IPS-18a (cell line): ENCODE data around the gene CAMK1D.
"Not testable (repeated sequence)": the region's sequence is repeated elsewhere in the genome, so short reads cannot be mapped to it uniquely, and the experiment has no call there.

Source experiments
- H3K27ac ChIP-seq: one replicate; pipeline ENCODE4 v1.5.1; 2013; ENCODE audit warnings: low read length
- H3K27me3 ChIP-seq: one replicate; pipeline ENCODE4 v1.6.1; 2013; ENCODE audit warnings: mild to moderate bottlenecking, low read length; ENCODE audit not compliant: control insufficient read depth, insufficient read depth
- H3K36me3 ChIP-seq: one replicate; pipeline ENCODE4 v1.6.1; 2013; ENCODE audit warnings: low read depth, low read length; ENCODE audit not compliant: control insufficient read depth
- H3K4me1 ChIP-seq: one replicate; pipeline ENCODE4 v1.6.1; 2013; ENCODE audit warnings: low read depth, low read length; ENCODE audit not compliant: control insufficient read depth
- H3K4me3 ChIP-seq: one replicate; pipeline ENCODE4 v1.5.1; 2013; ENCODE audit warnings: low read length
- H3K9ac ChIP-seq: one replicate; pipeline ENCODE4 v1.6.1; 2013; ENCODE audit warnings: mild to moderate bottlenecking, low read length, moderate library complexity
- H3K9me3 ChIP-seq: one replicate; pipeline ENCODE4 v1.6.1; 2013; ENCODE audit warnings: low read depth, low read length; ENCODE audit not compliant: control insufficient read depth

CAMK1D gene

DNA sequence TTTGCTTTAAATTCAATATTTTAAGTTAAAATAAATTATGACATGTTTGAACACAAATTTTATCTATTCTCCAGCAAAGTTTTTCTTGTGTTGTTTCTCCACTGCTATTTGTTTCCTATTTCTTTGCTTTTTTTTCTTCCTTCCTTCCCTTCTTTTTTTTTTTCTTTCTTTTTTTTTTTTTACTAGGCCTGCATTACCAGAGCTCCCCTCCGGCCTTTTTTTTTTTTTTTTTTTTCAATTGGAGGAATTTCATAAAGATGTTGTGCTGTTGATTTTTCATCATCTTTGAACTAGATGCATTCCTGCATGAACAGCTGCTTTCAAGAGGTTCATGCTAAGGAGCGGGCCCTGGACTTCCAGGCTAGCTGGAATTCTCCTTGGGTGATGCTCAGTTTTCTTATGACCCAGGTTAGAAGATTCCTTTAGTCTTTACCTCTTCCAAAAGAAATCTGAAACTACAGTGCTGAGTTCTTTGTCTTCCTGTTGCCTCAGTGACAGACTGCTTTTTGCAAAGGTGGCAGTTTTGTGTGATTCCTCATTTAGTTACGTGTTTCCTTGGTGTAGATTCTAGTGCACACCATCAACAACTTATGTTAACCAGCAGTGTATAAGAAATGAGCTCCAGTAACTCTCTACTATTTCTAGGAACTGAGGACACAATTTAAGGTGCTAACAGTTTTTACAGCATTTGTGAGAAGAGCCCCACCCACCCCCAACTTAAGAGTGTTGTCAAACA lies 4.8 kb upstream of the CAMK1D start:
- Histone ChIP-seq H3K4me3 (no peak overlapping the region), H3K9me3 (no peaks in the 10 kb centered on the region), H3K27ac (no peak overlapping the region), H3K9ac (no peak overlapping the region), H3K27me3 (peaks cover 20% of the 10 kb centered on the region), H3K36me3 (no peaks in the 10 kb centered on the region), H3K4me1 (peaks cover 3% of the 10 kb centered on the region)

DNA sequence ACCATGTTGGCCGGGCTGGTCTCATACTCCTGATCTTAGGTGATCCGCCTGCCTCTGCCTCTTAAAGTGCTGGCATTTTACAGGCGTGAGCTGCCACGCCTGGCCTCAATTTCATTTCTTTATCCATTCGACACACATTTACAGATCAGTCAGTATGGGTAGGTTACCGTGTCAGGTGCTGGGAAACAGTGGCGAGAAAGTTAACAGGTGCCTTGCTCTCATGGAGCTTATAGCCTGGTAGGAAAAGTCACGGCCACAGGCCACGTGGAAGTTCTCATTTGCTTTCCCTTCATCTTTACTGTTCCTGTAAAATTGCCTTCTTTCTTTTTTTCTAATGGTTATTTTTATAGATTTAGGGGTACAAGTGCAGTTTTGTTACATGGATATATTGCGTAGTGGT lies 2.6 kb upstream of the CAMK1D start:
- H3K9me3 ChIP-seq = no peaks in the 10 kb centered on the region
- H3K36me3 ChIP-seq = no peaks in the 10 kb centered on the region
- peaks cover 38% of the 10 kb centered on the region for H3K27me3 ChIP-seq
- H3K4me1 ChIP-seq = peaks cover 10% of the 10 kb centered on the region
- H3K4me3 ChIP-seq = no peak overlapping the region
- no peak overlapping the region for H3K27ac ChIP-seq
- no peak overlapping the region for H3K9ac ChIP-seq

DNA sequence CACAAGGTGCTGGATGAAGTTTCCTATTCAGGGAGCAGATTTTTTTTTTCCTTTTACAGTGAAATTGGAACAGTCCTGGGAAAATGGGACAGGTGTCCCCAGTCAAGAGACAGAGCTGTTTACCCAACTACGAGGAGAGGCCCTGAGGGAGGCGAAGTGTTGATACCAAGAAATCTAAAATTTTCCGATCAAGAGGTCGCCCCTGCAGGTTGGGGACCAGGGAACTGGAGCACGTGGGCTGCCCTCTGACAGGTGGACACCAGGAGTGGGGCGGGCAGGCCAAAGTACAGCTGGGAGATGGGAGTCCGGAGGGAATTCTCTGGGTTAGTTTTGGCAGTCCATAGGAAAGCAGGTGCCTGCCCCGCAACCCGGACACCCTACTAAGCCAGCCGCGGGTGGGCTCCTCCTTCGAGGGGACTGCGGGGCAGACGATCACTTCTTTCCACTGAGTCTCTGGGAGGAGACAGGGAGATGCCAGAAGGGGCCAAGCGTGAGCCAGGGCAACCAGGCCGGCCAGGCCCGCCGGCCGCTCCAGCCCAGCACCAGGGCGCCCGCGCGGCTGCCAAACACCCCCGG lies 965 bp upstream of the CAMK1D start:
- Histone ChIP-seq H3K4me3 (peak overlapping the region; percentile 65), H3K9me3 (no peaks in the 10 kb centered on the region), H3K27ac (no peak overlapping the region), H3K27me3 (peaks cover 42% of the 10 kb centered on the region), H3K4me1 (peaks cover 14% of the 10 kb centered on the region), H3K9ac (no peak overlapping the region), H3K36me3 (no peaks in the 10 kb centered on the region)

DNA sequence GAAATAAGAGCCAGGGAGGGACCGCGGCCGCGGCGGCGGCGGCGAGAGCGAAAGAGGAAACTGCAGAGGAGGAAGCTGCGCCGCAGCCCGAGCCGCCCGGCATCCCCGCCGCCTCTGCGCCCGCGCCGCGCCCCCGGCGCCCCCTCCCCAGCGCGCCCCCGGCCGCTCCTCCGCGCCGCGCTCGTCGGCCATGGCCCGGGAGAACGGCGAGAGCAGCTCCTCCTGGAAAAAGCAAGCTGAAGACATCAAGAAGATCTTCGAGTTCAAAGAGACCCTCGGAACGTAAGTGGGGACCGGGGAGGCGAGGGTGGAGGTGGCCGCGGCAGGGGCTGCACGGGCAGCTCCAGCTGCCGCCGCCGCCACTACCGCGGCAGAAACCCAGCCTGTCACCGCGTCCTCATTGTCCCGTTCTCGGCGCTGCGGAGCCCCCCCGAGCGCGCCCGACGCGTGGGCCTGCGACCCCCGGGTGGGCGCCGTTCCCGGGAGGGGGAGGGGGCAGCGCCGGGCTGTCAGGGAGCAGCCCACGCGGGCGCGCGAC lies 351 bp downstream of the CAMK1D start:
- Histone ChIP-seq H3K27ac (no peak overlapping the region), H3K4me1 (peaks cover 19% of the 10 kb centered on the region)

DNA sequence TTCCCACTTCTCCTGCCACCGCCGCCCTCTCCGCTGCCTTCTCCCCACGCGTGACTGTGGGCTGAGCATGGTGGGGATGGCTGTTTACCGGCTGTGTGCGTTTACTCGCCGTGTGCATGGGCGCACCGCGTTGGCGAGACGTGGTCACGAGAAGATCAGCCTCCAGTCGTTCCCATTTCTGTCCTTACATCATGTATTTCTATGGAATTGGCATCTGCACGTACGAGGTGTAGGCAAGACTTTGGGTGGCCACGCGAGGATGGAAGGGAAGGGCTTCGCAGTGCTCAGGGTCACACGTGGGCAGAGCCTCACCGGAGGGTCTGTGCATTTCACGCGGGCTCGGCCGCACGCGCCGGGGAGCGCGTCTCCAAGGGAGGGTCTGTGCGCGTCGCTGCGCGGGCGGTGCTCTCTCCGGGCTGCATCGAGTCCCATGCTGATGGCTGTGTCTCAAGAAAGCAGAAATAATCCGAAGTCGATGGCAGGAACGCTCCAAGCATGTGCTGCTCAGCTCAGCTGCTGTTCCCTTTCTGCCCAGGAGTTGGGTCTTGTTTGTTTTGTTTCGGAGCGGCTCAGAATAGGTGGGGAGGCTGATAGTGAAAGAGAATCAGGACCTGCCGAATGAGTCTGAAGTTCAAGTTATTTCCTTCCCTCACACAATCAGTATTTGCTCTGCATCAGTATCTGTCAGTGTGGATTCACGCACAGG lies 973 bp downstream of the CAMK1D start:
- peaks cover 19% of the 10 kb centered on the region for H3K4me1 ChIP-seq

More for the DNA sequence above, 351 bp downstream of the CAMK1D start:
- no peaks in the 10 kb centered on the region for H3K9me3 ChIP-seq
- peaks cover 42% of the 10 kb centered on the region for H3K27me3 ChIP-seq
- peak overlapping the region; percentile 50 for H3K9ac ChIP-seq
- no peaks in the 10 kb centered on the region for H3K36me3 ChIP-seq
- peak overlapping the region; percentile 76 for H3K4me3 ChIP-seq

DNA sequence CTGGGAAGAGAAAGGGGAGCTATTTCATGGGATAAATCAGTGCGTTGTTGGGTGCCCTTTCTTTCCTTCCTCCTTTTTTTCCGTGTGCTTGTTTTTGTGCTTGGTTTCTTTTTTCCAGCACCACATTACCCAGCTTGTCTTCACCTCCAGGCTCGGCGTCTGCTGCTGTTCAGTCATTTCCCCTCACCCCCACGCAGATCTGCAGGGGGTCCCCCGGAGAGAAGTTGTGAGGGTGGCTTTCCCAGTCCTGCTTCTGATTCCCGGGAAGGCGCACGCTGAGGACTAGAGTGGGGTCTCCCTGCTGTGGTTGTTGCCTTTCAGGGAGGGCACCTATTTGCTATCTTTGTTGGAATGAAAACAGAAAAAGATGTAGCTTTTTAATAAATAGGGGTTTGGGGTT lies 1.6 kb downstream of the CAMK1D start:
- Histone ChIP-seq H3K27me3 (peaks cover 42% of the 10 kb centered on the region), H3K9me3 (no peaks in the 10 kb centered on the region), H3K36me3 (no peaks in the 10 kb centered on the region), H3K9ac (peak overlapping the region; percentile 50), H3K27ac (no peak overlapping the region), H3K4me3 (peak overlapping the region; percentile 76), H3K4me1 (peaks cover 19% of the 10 kb centered on the region)

More for the DNA sequence above, 973 bp downstream of the CAMK1D start:
- Histone ChIP-seq H3K27ac (no peak overlapping the region), H3K9me3 (no peaks in the 10 kb centered on the region), H3K9ac (peak overlapping the region; percentile 50), H3K27me3 (peaks cover 42% of the 10 kb centered on the region), H3K4me3 (peak overlapping the region; percentile 76), H3K36me3 (no peaks in the 10 kb centered on the region)

DNA sequence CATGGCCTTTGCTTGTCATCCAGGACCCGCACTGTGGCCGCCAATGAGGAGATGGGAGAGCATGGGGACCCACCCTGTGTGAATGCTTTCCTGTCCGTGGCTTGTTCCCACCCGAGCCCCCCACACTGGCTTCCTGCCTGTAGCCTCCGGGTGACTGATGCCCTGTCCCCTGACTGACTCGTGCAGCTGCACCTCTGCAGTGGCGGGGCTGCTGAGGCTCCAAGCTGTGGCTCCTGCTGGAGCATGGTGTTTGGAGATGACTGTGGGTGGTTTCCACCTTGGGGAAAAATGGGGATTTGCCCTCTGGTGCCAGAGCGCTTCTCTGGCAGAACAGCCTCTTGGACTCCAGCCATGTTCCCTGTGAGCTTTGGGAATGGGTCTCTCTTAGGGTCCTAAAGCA lies 2.1 kb downstream of the CAMK1D start:
- Histone ChIP-seq H3K27ac (no peak overlapping the region), H3K36me3 (no peaks in the 10 kb centered on the region), H3K4me1 (peaks cover 19% of the 10 kb centered on the region), H3K27me3 (peaks cover 42% of the 10 kb centered on the region), H3K9me3 (no peaks in the 10 kb centered on the region), H3K9ac (no peak overlapping the region), H3K4me3 (no peak overlapping the region)

DNA sequence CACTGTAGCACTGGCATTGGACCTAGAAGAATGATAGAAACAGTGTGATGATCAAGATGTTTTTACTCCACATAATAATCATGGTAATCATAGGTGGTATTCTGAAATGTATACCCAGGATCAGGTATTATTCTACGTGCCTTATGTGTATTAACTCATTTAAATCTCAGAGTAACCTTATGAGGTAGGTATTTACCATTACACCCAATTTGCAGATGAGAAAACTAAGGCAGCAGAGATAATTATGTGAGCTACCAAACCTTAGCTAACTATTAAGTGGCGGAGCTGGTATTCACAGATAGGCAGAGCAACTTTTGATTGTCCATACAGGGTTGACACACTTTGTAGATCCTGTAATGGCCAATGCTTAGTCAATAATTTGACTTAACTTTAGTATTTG lies 2.5 kb downstream of the CAMK1D start:
- no peak overlapping the region for H3K9ac ChIP-seq
- peaks cover 19% of the 10 kb centered on the region for H3K4me1 ChIP-seq
- H3K4me3 ChIP-seq = no peak overlapping the region
- no peaks in the 10 kb centered on the region for H3K36me3 ChIP-seq
- peaks cover 41% of the 10 kb centered on the region for H3K27me3 ChIP-seq
- H3K27ac ChIP-seq = no peak overlapping the region
- no peaks in the 10 kb centered on the region for H3K9me3 ChIP-seq

DNA sequence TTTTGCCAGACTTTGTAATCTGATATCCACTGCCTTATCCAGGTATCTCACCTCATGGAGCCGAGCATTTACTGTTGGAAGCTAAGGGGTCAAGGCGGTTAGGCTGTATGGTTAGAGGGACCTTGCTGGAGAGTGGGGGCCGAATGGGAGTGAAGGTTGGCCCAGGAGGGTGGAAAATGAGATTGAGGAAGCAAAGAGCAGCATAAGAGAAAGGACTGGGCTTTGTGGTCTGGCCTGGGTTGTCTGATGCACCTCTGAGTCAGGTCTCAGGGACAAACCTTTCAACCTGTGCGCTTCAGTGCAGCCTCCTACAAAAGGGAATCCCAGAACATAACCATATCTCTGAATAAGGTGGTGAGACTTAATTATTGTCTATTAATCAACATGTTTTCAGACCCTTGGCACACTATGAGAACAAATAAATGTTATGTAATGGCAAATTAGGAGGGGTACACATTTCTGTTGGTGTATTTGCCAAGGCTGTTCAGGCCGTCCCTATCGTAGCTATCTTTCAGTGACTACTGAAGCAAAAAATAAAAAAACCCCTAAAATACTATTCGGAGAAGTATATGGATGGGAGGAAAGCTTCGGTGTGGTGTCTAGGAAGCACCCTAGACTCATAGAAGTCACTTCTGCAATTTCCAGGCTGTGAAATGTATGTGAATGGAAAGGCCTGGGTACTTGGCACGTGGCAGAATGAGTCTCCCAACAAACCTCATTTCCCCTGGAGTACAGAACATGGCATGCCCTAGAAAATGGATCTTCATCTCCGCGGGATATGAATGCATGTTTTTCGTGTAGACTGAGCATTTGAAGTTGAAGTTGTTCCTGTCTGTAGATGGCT lies 4.3 kb downstream of the CAMK1D start:
- H3K4me3 ChIP-seq = no peak overlapping the region

DNA sequence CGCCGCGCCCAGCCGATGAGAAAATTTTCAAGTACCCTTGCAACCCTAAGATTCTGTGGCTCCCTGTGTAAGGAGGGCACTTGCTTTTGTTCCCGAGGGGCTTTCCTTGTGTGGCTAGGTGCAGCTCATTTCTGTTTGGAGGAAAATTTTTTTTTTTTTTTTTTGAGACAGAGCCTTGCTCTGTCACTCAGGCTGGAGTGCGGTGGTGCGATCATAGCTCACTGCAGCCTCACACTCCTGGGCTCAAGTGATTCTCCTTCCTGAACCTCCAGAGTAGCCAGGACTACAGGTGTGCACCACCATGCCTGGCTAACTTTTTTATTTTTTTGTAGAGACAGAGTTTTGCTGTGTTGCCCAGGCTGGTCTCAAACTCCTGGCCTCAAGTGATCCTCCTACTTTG lies 5.3 kb downstream of the CAMK1D start:
- H3K27me3 ChIP-seq = peaks cover 22% of the 10 kb centered on the region
- H3K4me3 ChIP-seq, H3K36me3 ChIP-seq, H3K27ac ChIP-seq, H3K9me3 ChIP-seq, H3K9ac ChIP-seq: not testable (repeated sequence)
- H3K4me1 ChIP-seq = peaks cover 27% of the 10 kb centered on the region

More for the DNA sequence above, 4.3 kb downstream of the CAMK1D start:
- H3K27me3 ChIP-seq = peaks cover 24% of the 10 kb centered on the region
- H3K9me3 ChIP-seq = no peaks in the 10 kb centered on the region
- no peaks in the 10 kb centered on the region for H3K36me3 ChIP-seq
- H3K4me1 ChIP-seq = peaks cover 17% of the 10 kb centered on the region
- H3K9ac ChIP-seq = no peak overlapping the region
- H3K27ac ChIP-seq = no peak overlapping the region

DNA sequence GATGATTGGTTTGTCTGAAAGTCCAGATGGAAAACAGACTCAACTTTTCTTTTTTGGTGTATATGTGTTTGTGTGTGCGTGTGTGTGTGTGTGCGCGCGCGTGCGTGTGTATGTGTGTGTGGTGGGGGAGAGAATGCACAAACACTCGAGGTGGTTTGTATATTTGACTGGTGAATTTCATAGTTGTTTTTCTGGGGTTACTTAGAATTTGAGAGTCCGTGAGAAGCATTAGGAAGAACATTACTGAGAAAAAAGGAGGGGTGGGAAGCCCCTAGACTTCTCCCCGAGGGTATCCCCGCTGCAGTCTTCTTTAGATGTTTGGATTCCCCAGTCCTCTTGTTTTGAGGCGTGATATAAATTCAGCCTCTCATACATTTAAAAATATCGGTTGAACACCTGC lies 6.0 kb downstream of the CAMK1D start:
- Histone ChIP-seq H3K9ac (no peak overlapping the region), H3K27ac (no peak overlapping the region), H3K4me1 (peaks cover 34% of the 10 kb centered on the region), H3K9me3 (no peaks in the 10 kb centered on the region), H3K36me3 (no peaks in the 10 kb centered on the region), H3K27me3 (peaks cover 17% of the 10 kb centered on the region), H3K4me3 (no peak overlapping the region)
